ENCODE data around the gene AMPH. TPM values are rescaled to one million over a fixed set of nuclear protein-coding genes. Genes with fewer than 3 reads are reported as not detected.

Gene AMPH
- total and polyA plus RNA-seq, 2 of the 4 experiments (the other 2 are of a cell fraction): 3.9 to 4.8 TPM

GRCh38 chr7:38453826-38454225 lies 177.3 kb downstream of the AMPH start:
- Histone ChIP-seq H4K5ac (ENCODE audit: low read depth, low read length) (no peak overlapping the region), H3K4ac (ENCODE audit: low read depth, low read length) (no peak overlapping the region), H3K36me3 (ENCODE audit: control insufficient read depth, insufficient read depth, low read length) (no peaks in the 10 kb centered on the region), H2BK15ac (ENCODE audit: low read depth, low read length) (no peak overlapping the region), H2BK120ac (ENCODE audit: low read depth, low read length) (no peak overlapping the region), H3K23ac (ENCODE audit: low read depth, low read length) (no peak overlapping the region), H3K4me1 (ENCODE audit: control insufficient read depth, insufficient read depth, low read length) (peaks cover 9% of the 10 kb centered on the region; the same call in 1 of the 2 replicates), H4K20me1 (ENCODE audit: insufficient read depth, low read length) (no peaks in the 10 kb centered on the region), H3K4me2 (ENCODE audit: low read depth, low read length) (no peak overlapping the region), H2BK5ac (ENCODE audit: low read depth, low read length, poor library complexity, severe bottlenecking) (no peak overlapping the region), H3K9ac (ENCODE audit: low read depth, low read length) (no peak overlapping the region), H2AFZ (replicated peaks; ENCODE audit: low read length, poor library complexity) (no peak overlapping the region), H2AK9ac (replicated peaks; ENCODE audit: low read depth, low read length, poor library complexity) (no peak overlapping the region), H3K56ac (ENCODE audit: extremely low read depth, insufficient read depth, low read length) (no peak overlapping the region), H3K14ac (replicated peaks; ENCODE audit: low read depth, low read length) (no peak overlapping the region), H3K79me1 (ENCODE audit: low read depth in 1 of 2, low read length in 2 of 2) (no peaks in the 10 kb centered on the region), H3K18ac (ENCODE audit: low read depth, low read length) (no peak overlapping the region), H3K9me1 (ENCODE audit: insufficient read depth, low read length) (no peaks in the 10 kb centered on the region), H3K27ac (ENCODE audit: insufficient read depth, low read length) (no peak overlapping the region), H3K27me3 (ENCODE audit: control insufficient read depth, insufficient read depth, low read length) (no peaks in the 10 kb centered on the region), H4K8ac (ENCODE audit: low read depth in 2 of 2, low read length in 2 of 2) (no peak overlapping the region), H2AK5ac (ENCODE audit: low read depth, low read length) (no peak overlapping the region), H3K9me3 (ENCODE audit: control insufficient read depth, insufficient read depth, low read length) (no peaks in the 10 kb centered on the region), H4K91ac (ENCODE audit: insufficient read depth, low read depth, low read length) (no peak overlapping the region), H3K4me3 (ENCODE audit: insufficient read depth, low read depth, low read length) (no peak overlapping the region), H2BK20ac (ENCODE audit: low read depth, low read length) (no peak overlapping the region)
- in situ Hi-C loops (cut with MboI; ENCODE audit: low sequenced_read_pairs) (no loop called here), dilution Hi-C loops (cut with HindIII; ENCODE audit: low sequenced_read_pairs, unreplicated experiment) (no loop called here), intact Hi-C loops (cut with micrococcal nuclease) (no loop called here)
- TF ChIP-seq CEBPB (IDR thresholded peaks at IDR 0.05; ENCODE audit: low read depth, low read length) (no peak), POLR2A (IDR thresholded peaks at IDR 0.05; ENCODE audit: low read depth, low read length) (no peak), NFE2L2 (IDR thresholded peaks at IDR 0.05; ENCODE audit: low read depth, low read length) (no peak), RFX5 (IDR thresholded peaks at IDR 0.05; ENCODE audit: low read depth, low read length) (no peak)
- DNase-seq: no peak
- ChIA-PET POLR2A (ENCODE audit: unreplicated experiment) (no interaction called here), CTCF (interaction anchor here (0.9 to 1.5 kb wide), 2 partner anchors 28 to 55 kb away, joined by 3 to 4 read pairs; no protein-coding TSS in a partner anchor)
- BruUV-seq (replicated peaks): no TSS peak
- 100% methylated on average over 2 of the region's 5 CpGs; no CpG with 5 or more reads in 1 of the 2 experiments for WGBS, 2 experiments (ENCODE audit: extremely low coverage in 2 of 2, insufficient read length in 1 of 2)
- ATAC-seq (ENCODE audit: low read depth): no peak
